GM21576 (cell line): ENCODE measurements around the gene ADAMTS6.

Experiments
- ATAC-seq: cut with Tn5 transposase; IDR thresholded peaks from one replicate; pipeline ENCODE4 v1.9.1; 2021; ENCODE audit warnings: mild to moderate bottlenecking, moderate library complexity; ENCODE audit not compliant: unreplicated experiment

ADAMTS6 gene

GRCh38 chr5:65111961-65112658, 369.6 kb downstream of the ADAMTS6 start:
- no peak for ATAC-seq

GRCh38 chr5:65108786-65109743, 372.7 kb downstream of the ADAMTS6 start:
- no peak for ATAC-seq

DNA sequence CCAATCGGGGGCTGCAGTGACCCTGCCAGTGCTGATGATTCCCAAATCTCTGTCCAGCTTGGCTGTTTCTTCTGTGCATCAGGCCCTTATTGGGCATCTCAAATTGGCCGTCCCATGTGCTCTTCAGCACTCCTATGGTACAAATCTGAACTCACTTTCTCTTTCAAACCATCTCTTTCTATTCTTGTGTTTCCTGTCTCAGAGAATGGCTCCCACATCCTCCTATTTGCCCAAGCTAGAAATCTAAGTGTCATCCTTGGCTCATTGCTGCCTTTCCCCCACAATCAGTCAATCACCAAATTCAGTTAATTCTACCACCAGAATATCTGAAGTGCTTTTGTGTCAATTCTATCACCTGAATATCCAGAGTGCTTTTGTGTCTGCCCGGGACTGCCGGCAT, 376.4 kb downstream of the ADAMTS6 start:
- peak; percentile 39 for ATAC-seq

GRCh38 chr5:65104831-65105230, 376.9 kb downstream of the ADAMTS6 start:
- no peak for ATAC-seq

GRCh38 chr5:65103756-65104440, 377.8 kb downstream of the ADAMTS6 start:
- ATAC-seq, result no peak

GRCh38 chr5:65102976-65103711, 378.6 kb downstream of the ADAMTS6 start:
- peak; percentile 61 for ATAC-seq

GRCh38 chr5:65102371-65102975, 379.2 kb downstream of the ADAMTS6 start:
- ATAC-seq, result no peak

DNA sequence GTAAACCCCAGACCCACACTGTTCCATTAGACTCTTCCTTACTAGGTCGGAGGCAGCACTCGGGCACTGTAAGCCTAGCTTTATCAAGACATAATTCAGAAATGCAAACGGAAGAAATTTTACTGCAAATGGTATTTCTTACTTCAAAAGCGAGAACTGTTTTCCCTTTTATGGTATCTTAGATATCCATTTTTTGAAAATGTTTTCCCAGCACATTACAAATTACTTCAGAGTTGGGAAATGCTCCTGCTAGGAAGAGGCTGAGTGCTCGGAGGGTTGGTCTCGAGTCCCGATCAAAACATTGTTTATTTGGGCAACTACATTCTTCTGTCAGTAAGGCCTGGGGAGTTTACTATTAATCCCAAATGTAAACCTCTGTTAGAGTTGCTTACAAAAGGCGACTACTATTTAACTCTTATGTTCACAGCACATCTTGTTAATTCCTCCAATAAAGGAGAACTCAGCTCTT, 380.1 kb downstream of the ADAMTS6 start:
- no peak for ATAC-seq

GRCh38 chr5:65100911-65101631, 380.6 kb downstream of the ADAMTS6 start:
- no peak for ATAC-seq
